PC-3 (cell line): ENCODE measurements around the gene BLOC1S1.

Experiments
- CTCF ChIP-seq: fragments of 300-600 bp; sonication (generic); conservative IDR thresholded peaks from 2 replicates; pipeline ENCODE4 v1.5.1; 2017; ENCODE audit warnings: antibody characterized with exemption, low read depth, mild to moderate bottlenecking, low read length
- EZH2 ChIP-seq: fragments of 300-600 bp; sonication (generic); IDR thresholded peaks from one replicate; pipeline ENCODE4 v1.6.1; 2017; ENCODE audit warnings: antibody characterized with exemption, mild to moderate bottlenecking, low read length; ENCODE audit not compliant: unreplicated experiment
- EZH2phosphoT487 ChIP-seq: fragments of 300-600 bp; sonication (generic); IDR thresholded peaks from 2 replicates; pipeline ENCODE4 v1.6.1; 2018; ENCODE audit warnings: mild to moderate bottlenecking, antibody characterized with exemption, low read length, borderline replicate concordance

- TF ChIP-seq CTCF = no peak
- TF ChIP-seq EZH2phosphoT487 = no peak
- TF ChIP-seq EZH2 = no peak
Observed at GRCh38 chr12:55755246-55755645, 39.4 kb downstream of the BLOC1S1 start.
